H1 (cell line): ENCODE measurements around the gene PARK7. TPM values are rescaled to one million over a fixed set of nuclear protein-coding genes. Genes with fewer than 3 reads are reported as not detected.
A peak's percentile ranks its signal among the peaks of the same experiment; 100 is the strongest.

Experiments
- CBX8 ChIP-seq: fragments of 300-800, 300-1000 bp; sonication (generic); IDR thresholded peaks from 2 replicates; pipeline ENCODE4 v1.7.1; 2016; ENCODE audit warnings: low read depth, low read length, borderline replicate concordance
- CHD1 ChIP-seq: IDR thresholded peaks from 2 replicates; pipeline ENCODE4 v1.6.1; 2012; ENCODE audit warnings: low read depth, low read length, improper control_type of control experiment
- CHD2 ChIP-seq: IDR thresholded peaks from 2 replicates; pipeline ENCODE4 v1.6.1; 2012; ENCODE audit warnings: low read length, improper control_type of control experiment
- EZH2 ChIP-seq: fragments of 200-600 bp; sonication (generic); IDR thresholded peaks from 2 replicates; pipeline ENCODE4 v1.7.1; 2012; ENCODE audit warnings: low read depth, mild to moderate bottlenecking, moderate library complexity, low read length, inconsistent platforms; ENCODE audit not compliant: severe bottlenecking
- GABPA ChIP-seq: IDR thresholded peaks from 2 replicates; pipeline ENCODE4 v1.6.1; 2011; ENCODE audit warnings: mild to moderate bottlenecking, low read length, moderate library complexity, borderline replicate concordance; ENCODE audit not compliant: insufficient read depth
- GTF2F1 ChIP-seq: IDR thresholded peaks from 2 replicates; pipeline ENCODE4 v1.6.1; 2012; ENCODE audit warnings: low read depth, low read length, improper control_type of control experiment, borderline replicate concordance
- HDAC2 ChIP-seq, 2 experiments: fragments of 300-600 bp in 1 of 2; sonication (generic) in 1 of 2; IDR thresholded peaks; 2 replicates each; pipeline ENCODE4 v1.6.1; 2011 to 2012; ENCODE audit warnings: low read depth in 2 of 2, low read length in 2 of 2, mild to moderate bottlenecking in 2 of 2, moderate library complexity in 2 of 2, borderline replicate concordance in 1 of 2, inconsistent platforms in 1 of 2
- JUND ChIP-seq: IDR thresholded peaks from 2 replicates; pipeline ENCODE4 v1.6.1; 2011; ENCODE audit warnings: mild to moderate bottlenecking, improper control_type of control experiment, low read length
- NRF1 ChIP-seq: IDR thresholded peaks from 2 replicates; pipeline ENCODE4 v1.6.1; 2011; ENCODE audit warnings: mild to moderate bottlenecking, low read depth, low read length, improper control_type of control experiment
- POLR2A ChIP-seq, 2 experiments: IDR thresholded peaks; 1 replicate in 1 of 2; 2 replicates in 1 of 2; pipeline ENCODE4 v1.6.1; 2011; ENCODE audit warnings: low read depth in 2 of 2, low read length in 2 of 2, mild to moderate bottlenecking in 2 of 2; ENCODE audit errors: control extremely low read depth in 1 of 2
- POLR2AphosphoS5 ChIP-seq: IDR thresholded peaks from 2 replicates; pipeline ENCODE4 v1.6.1; 2011; ENCODE audit warnings: low read depth, low read length
- POU5F1 ChIP-seq: IDR thresholded peaks from 2 replicates; pipeline ENCODE4 v1.6.1; 2011; ENCODE audit warnings: low read depth, mild to moderate bottlenecking, low read length, moderate library complexity
- RBBP5 ChIP-seq: IDR thresholded peaks from 2 replicates; pipeline ENCODE4 v1.7.1; 2012; ENCODE audit warnings: low read depth, mild to moderate bottlenecking, inconsistent platforms, low read length, moderate library complexity, borderline replicate concordance
- RNF2 ChIP-seq: fragments of 200-900, 300-1000 bp; sonication (generic); IDR thresholded peaks from 2 replicates; pipeline ENCODE4 v1.7.1; 2016; ENCODE audit warnings: borderline replicate concordance, low read depth, mild to moderate bottlenecking, antibody characterized with exemption, low read length; ENCODE audit not compliant: poor library complexity, severe bottlenecking; ENCODE audit errors: missing control alignments
- SAP30 ChIP-seq: fragments of 300-600 bp; sonication (generic); IDR thresholded peaks from 2 replicates; pipeline ENCODE4 v1.7.1; 2012; ENCODE audit warnings: low read length, moderate library complexity, mild to moderate bottlenecking, inconsistent platforms; ENCODE audit not compliant: insufficient read depth, insufficient replicate concordance
- SIX5 ChIP-seq: IDR thresholded peaks from 2 replicates; pipeline ENCODE4 v1.6.1; 2011; ENCODE audit warnings: mild to moderate bottlenecking, low read depth, low read length
- SP4 ChIP-seq: IDR thresholded peaks from 2 replicates; pipeline ENCODE4 v1.6.1; 2012; ENCODE audit warnings: low read length, inconsistent platforms
- SUZ12 ChIP-seq: fragments of 200-600 bp; sonication (generic); IDR thresholded peaks from 2 replicates; pipeline ENCODE4 v1.6.1; 2012; ENCODE audit warnings: mild to moderate bottlenecking, inconsistent platforms, low read length, moderate library complexity, mixed read lengths
- TEAD4 ChIP-seq: IDR thresholded peaks from 2 replicates; pipeline ENCODE4 v1.6.1; 2012; ENCODE audit warnings: low read depth, low read length, inconsistent platforms, mixed read lengths
- ZNF274 ChIP-seq: IDR thresholded peaks from 2 replicates; pipeline ENCODE4 v1.7.0; 2012; ENCODE audit warnings: low read length, borderline replicate concordance; ENCODE audit errors: extremely low read depth
- polyA plus RNA-seq, 7 experiments: library from polyadenylated mRNA; depleted of rRNA in 3 of 7; stranded (reverse) in 5 of 7; unstranded in 2 of 7; fragments of >200 nt in 5 of 7; fragments of 200-250 nt in 2 of 7; gene quantifications; 1 replicate in 5 of 7; 2 replicates in 1 of 7; 4 replicates in 1 of 7; pipeline versions ENCODE4 v1.2.1 to v1.2.3, GENCODE V29; 2011 to 2013; ENCODE audit warnings: missing spikeins in 2 of 7, mixed read lengths in 2 of 7
- total RNA-seq: library from RNA; stranded (reverse); fragmentation: NEBNext Ultra II Directional; extraction: Animal tissue kit (Norgen Biotek cat#: 25700); gene quantifications from 2 replicates; pipeline ENCODE4 v1.2.1, GENCODE V29; 2021

Gene PARK7
- total and polyA plus RNA-seq, 2 of the 8 experiments (the other 6 are each of a cell fraction or from before 2014, with no cell fraction given): 206 to 383 TPM

DNA sequence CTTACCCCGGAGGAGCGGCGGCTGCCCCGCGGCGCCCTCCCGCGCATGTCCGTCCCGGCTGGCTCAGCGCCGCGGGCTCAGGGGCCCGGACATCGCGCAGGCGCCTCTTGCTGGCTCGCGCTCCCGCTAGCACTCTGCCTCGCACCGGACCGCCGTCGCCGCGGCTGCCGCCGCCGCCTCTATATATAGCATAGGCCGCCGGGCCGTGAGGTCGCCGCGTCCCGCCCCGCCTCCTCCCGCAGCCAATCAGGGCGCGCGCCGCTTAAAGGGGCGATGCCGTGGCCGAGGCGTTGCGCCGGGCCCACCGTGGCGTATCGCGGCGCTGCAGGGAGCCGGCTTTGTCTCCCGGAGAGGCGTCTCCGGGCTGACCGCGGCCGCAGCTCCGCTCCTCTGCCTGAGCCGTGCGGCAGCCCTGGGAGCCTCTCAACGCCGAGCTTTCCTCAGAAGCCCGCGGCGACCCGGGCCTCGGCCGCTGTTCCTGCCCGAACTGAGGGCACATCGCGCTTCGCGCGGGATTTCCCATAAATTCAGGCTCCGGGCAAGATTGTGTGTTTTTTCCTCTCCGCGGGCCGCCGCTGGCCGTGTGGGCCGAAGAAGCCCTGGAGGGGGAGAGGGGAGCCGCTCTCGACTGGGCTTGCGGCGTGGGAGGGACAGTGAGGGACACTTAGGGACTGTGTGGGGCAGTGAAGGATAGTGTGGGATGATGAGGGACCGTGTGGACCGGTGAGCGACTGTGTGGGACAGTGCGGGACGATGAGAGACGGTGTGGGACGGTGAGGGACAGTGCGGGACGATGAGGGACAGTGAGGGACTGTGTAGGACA, 64.9 kb downstream of the PARK7 start, which contains the start of gene ERRFI1 (continued):
- TF ChIP-seq POU5F1 (no peak), RNF2 (no peak), SAP30 (no peak), POLR2A (IDR thresholded peaks at IDR 0.05; ENCODE audit: control extremely low read depth in 1 of 2, low read depth in 2 of 2, low read length in 2 of 2) (peak; percentile 96 to 97), GTF2F1 (peak; percentile 91), ZNF274 (no peak), EZH2 (no peak), TEAD4 (no peak), SP4 (0 out of 2 replicates have a peak, but pooled peaks have one; percentile 34), SIX5 (no peak), GABPA (no peak), CBX8 (no peak), POLR2AphosphoS5 (peak; percentile 91), NRF1 (peak; percentile 41), RBBP5 (peak; percentile 66; the same call in 1 of the 2 replicates), CHD1 (no peak), SUZ12 (no peak), CHD2 (peak; percentile 64; the same call in 1 of the 2 replicates), JUND (peak; percentile 10; the same call in 1 of the 2 replicates), HDAC2 (IDR thresholded peaks at IDR 0.05; ENCODE audit: borderline replicate concordance in 1 of 2, low read depth in 2 of 2, low read length in 2 of 2) (0 out of 4 replicates have a peak, but pooled peaks of 1 of the 2 experiments have one; percentile 27)
